Stomach (tissue), 9 donors: ENCODE results near the gene KRT85. TPM values are rescaled to one million over a fixed set of nuclear protein-coding genes. Genes with fewer than 3 reads are reported as not detected.
A peak's percentile ranks its signal among the peaks of the same experiment; 100 is the strongest.

ENCODE experiments used
- DNase-seq, 2 donors: peaks; one replicate each; pipeline versions ENCODE4 v3.0.0 to v3.0.0-alpha.2; 2013 to 2019
- H3K27ac ChIP-seq, 5 donors: fragments of 200-600 bp in 4 of 5; sonication (generic) in 4 of 5; one replicate each; pipeline ENCODE4 v1.5.1; 2013 to 2019; ENCODE audit warnings: mild to moderate bottlenecking in 1 of 5, moderate library complexity in 1 of 5
- H3K27me3 ChIP-seq, 3 donors: fragments of 200-600 bp; sonication (generic); one replicate each; pipeline ENCODE4 v1.5.1; 2017 to 2019; ENCODE audit warnings: mixed run types in 1 of 3
- H3K36me3 ChIP-seq, 4 donors: fragments of 200-600 bp; sonication (generic); 1 replicate in 3 of 4; 2 replicates in 1 of 4; pipeline ENCODE4 v1.5.1; 2016 to 2019
- H3K4me1 ChIP-seq, 4 donors: fragments of 200-600 bp; sonication (generic); one replicate each; pipeline ENCODE4 v1.5.1; 2016 to 2019
- H3K4me3 ChIP-seq, 4 donors: fragments of 200-600 bp; sonication (generic) in 3 of 4; one replicate each; pipeline ENCODE4 v1.5.1; 2016 to 2019; ENCODE audit warnings: mild to moderate bottlenecking in 1 of 4
- H3K9me3 ChIP-seq, 4 donors: fragments of 200-600 bp; sonication (generic); one replicate each; pipeline ENCODE4 v1.5.1; 2016 to 2019
- CTCF ChIP-seq, 7 experiments: fragments of 450-650 bp in 4 of 7; fragments of 200-600 bp in 3 of 7; sonication (generic) in 3 of 7; IDR thresholded peaks; one replicate each; pipeline ENCODE4 v1.5.1; 2016 to 2019; ENCODE audit warnings: antibody characterized with exemption in 7 of 7, control low read depth in 2 of 7, mild to moderate bottlenecking in 1 of 7
- EP300 ChIP-seq: sonication (generic); formaldehyde crosslinking; IDR thresholded peaks from one replicate; pipeline ENCODE4 v1.6.1; 2017; ENCODE audit warnings: antibody characterized with exemption
- POLR2A ChIP-seq, 4 donors: fragments of 450-650 bp; IDR thresholded peaks; one replicate each; pipeline ENCODE4 v1.6.1; 2016; ENCODE audit warnings: antibody characterized with exemption in 4 of 4, control low read depth in 2 of 4, mild to moderate bottlenecking in 1 of 4, moderate library complexity in 1 of 4
- POLR2AphosphoS5 ChIP-seq, 3 donors: sonication (generic); formaldehyde crosslinking; IDR thresholded peaks; one replicate each; pipeline ENCODE4 v1.6.1; 2016; ENCODE audit warnings: antibody characterized with exemption in 3 of 3
- WGBS, 5 donors: extraction: QIAGEN DNeasy Blood & Tissue Kit in 3 of 5; methylation state at CpG; one replicate each; pipeline versions ENCODE4 v1.1.5 to v1.1.7; 2013 to 2018; 5-methylcytosine and 5-hydroxymethylcytosine counted together
- intact Hi-C: fragments of 100-400 bp; cut with DNase I; formaldehyde crosslinking; loops from one replicate; pipeline ENCODE4 v1.15.1; 2023; ENCODE audit warnings: low total_unique reads
- polyA plus RNA-seq, 3 donors: library from polyadenylated mRNA; stranded (reverse); fragments of 200-250 nt; gene quantifications; one replicate each; pipeline ENCODE4 v1.2.3, GENCODE V29; 2013
- total RNA-seq, 5 donors: library from RNA; depleted of rRNA; stranded (reverse); fragments of >200 nt; gene quantifications; one replicate each; pipeline versions ENCODE4 v1.1.0 to v1.2.3, GENCODE V29; 2014 to 2016
- donor health status: healthy with polysubstance abuse.
- donor health status: Bipolar disorder and iron deficiency.
- donor health status: healthy.

Gene KRT85
- total and polyA plus RNA-seq, 8 donors, result not detected

GRCh38 chr12:52385226-52385702 is 18.0 kb upstream of the KRT85 start, which contains the start of gene KRT84:
Gene KRT84, minus strand, starts transcription at chr12:52385652. Its CDS starts 67 bp downstream, at chr12:52385585.
- WGBS, 5 donors, result 92 to 100% (median 98%) methylated on average over 7 to 11 of the region's 11 CpGs
- H3K27me3 ChIP-seq, result peaks cover 0 to 32% (median 4%) of the 10 kb centered on the region in 3 donors
- no peak within 1 kb of the TSS for H3K27ac ChIP-seq
- TF ChIP-seq CTCF (IDR thresholded peaks at IDR 0.05) (no peak), EP300 (no peak), POLR2AphosphoS5 (IDR thresholded peaks at IDR 0.05) (no peak), POLR2A (IDR thresholded peaks at IDR 0.05) (no peak)
- H3K4me3 ChIP-seq, result no peak within 1 kb of the TSS
- H3K36me3 ChIP-seq, result no peaks in the 10 kb centered on the region
- intact Hi-C loops, result no loop called here
- no peaks in the 10 kb centered on the region for H3K9me3 ChIP-seq
- DNase-seq, result no peak
- no peaks in the 10 kb centered on the region for H3K4me1 ChIP-seq

- Histone ChIP-seq H3K9me3 (no peaks in the 10 kb centered on the region), H3K4me1 (no peaks in the 10 kb centered on the region), H3K4me3 (no peak overlapping the region), H3K27ac (no peak overlapping the region), H3K27me3 (peaks cover 0 to 13% (median 0%) of the 10 kb centered on the region in 3 donors), H3K36me3 (no peaks in the 10 kb centered on the region)
- 87 to 97% (median 90%) methylated on average over 3 of the region's 3 CpGs for WGBS, 5 donors
- DNase-seq, result no peak
- intact Hi-C loops, result no loop called here
- TF ChIP-seq EP300, result no peak
- no peak for TF ChIP-seq POLR2A (IDR thresholded peaks at IDR 0.05)
Measured at GRCh38 chr12:52383331-52383730, 16.1 kb upstream of the KRT85 start.

GRCh38 chr12:52382854-52383253 is 15.6 kb upstream of the KRT85 start:
- DNase-seq, result no peak
- Histone ChIP-seq H3K27me3 (peaks cover 0 to 12% (median 0%) of the 10 kb centered on the region in 3 donors), H3K36me3 (no peaks in the 10 kb centered on the region), H3K9me3 (no peaks in the 10 kb centered on the region), H3K27ac (no peak overlapping the region), H3K4me3 (no peak overlapping the region), H3K4me1 (no peaks in the 10 kb centered on the region)
- TF ChIP-seq POLR2AphosphoS5 (IDR thresholded peaks at IDR 0.05), result no peak
- no peak for TF ChIP-seq EP300
- no peak for TF ChIP-seq CTCF (IDR thresholded peaks at IDR 0.05)
- no peak for TF ChIP-seq POLR2A (IDR thresholded peaks at IDR 0.05)
- intact Hi-C loops, result no loop called here
- WGBS, 5 donors, result 61 to 80% (median 69%) methylated on average over 2 of the region's 2 CpGs

GRCh38 chr12:52381206-52381605 is 13.9 kb upstream of the KRT85 start:
- peaks cover 0 to 13% (median 0%) of the 10 kb centered on the region in 3 donors for H3K27me3 ChIP-seq
- no peak overlapping the region for H3K4me3 ChIP-seq
- 83 to 94% (median 88%) methylated on average over 6 to 8 of the region's 8 CpGs for WGBS, 5 donors
- no peaks in the 10 kb centered on the region for H3K36me3 ChIP-seq
- no peak overlapping the region for H3K27ac ChIP-seq
- DNase-seq, result no peak
- intact Hi-C loops, result no loop called here
- H3K4me1 ChIP-seq, result no peaks in the 10 kb centered on the region
- TF ChIP-seq CTCF (IDR thresholded peaks at IDR 0.05) (no peak), EP300 (no peak), POLR2AphosphoS5 (IDR thresholded peaks at IDR 0.05) (no peak), POLR2A (IDR thresholded peaks at IDR 0.05) (no peak)
- no peaks in the 10 kb centered on the region for H3K9me3 ChIP-seq

GRCh38 chr12:52380271-52380694 is 13.0 kb upstream of the KRT85 start:
- Histone ChIP-seq H3K36me3 (no peaks in the 10 kb centered on the region), H3K27me3 (peaks cover 0 to 11% (median 0%) of the 10 kb centered on the region in 3 donors), H3K4me3 (no peak overlapping the region), H3K27ac (no peak overlapping the region), H3K9me3 (no peaks in the 10 kb centered on the region), H3K4me1 (no peaks in the 10 kb centered on the region)
- WGBS, 5 donors, result 42 to 65% (median 50%) methylated on average over 12 to 15 of the region's 15 CpGs
- intact Hi-C loops, result no loop called here
- peak; percentile 57 to 58 for DNase-seq
- TF ChIP-seq POLR2A (IDR thresholded peaks at IDR 0.05) (no peak), CTCF (IDR thresholded peaks at IDR 0.05) (peak in 5 of 7 experiments; percentile 16 to 54 (median 34))
